Vagina (tissue), 2 donors: ENCODE measurements around the gene PLXDC1.

ENCODE experiments used
- POLR2AphosphoS5 ChIP-seq, 2 donors: sonication (generic); formaldehyde crosslinking; IDR thresholded peaks; one replicate each; pipeline ENCODE4 v1.9.0; 2017; ENCODE audit warnings: antibody characterized with exemption in 2 of 2, mild to moderate bottlenecking in 2 of 2, low read depth in 1 of 2; ENCODE audit not compliant: insufficient read depth in 1 of 2
- TF ChIP-seq, protein P1 (sequence below), 3 experiments: fragments of 450-650 bp in 2 of 3; fragments of 200-600 bp in 1 of 3; sonication (generic) in 1 of 3; IDR thresholded peaks; one replicate each; pipeline ENCODE4 v1.5.1; 2017 to 2019; ENCODE audit warnings: antibody characterized with exemption in 3 of 3, mild to moderate bottlenecking in 2 of 3, moderate library complexity in 2 of 3

DNA sequence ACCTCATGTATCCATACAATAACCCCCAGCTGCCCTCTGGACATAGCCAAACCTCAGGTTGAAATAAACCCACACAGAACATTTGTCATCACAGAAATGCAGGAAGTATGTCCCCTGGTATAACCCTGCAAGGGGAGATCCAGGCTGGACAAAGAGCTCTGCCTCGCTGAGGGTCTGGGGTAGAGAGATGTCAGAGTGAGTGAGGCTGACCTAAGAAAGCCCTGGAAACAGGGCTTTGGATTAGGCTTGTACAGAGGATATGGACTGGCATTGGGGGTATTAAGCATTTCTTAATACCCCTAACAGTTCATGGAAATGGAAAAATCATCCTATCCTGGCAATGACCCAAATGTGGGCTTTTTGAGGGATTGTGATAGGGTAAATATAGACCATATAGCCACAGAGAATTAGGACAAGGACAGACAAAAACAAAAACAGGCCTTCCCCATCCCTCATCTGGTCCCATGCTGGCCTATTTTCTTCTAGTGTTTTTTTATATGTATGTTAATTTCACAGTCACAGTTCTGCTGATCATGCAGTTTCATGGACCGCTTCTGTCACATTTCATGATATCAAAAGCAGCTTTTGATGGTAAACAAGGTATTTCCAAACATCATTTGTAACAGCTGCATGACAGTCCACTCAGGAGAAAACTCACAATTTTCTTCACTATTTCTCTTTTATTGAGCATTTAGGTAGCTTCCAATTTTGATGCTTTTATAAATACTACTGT, 26.1 kb downstream of the PLXDC1 start:
- TF ChIP-seq, protein P1, sequence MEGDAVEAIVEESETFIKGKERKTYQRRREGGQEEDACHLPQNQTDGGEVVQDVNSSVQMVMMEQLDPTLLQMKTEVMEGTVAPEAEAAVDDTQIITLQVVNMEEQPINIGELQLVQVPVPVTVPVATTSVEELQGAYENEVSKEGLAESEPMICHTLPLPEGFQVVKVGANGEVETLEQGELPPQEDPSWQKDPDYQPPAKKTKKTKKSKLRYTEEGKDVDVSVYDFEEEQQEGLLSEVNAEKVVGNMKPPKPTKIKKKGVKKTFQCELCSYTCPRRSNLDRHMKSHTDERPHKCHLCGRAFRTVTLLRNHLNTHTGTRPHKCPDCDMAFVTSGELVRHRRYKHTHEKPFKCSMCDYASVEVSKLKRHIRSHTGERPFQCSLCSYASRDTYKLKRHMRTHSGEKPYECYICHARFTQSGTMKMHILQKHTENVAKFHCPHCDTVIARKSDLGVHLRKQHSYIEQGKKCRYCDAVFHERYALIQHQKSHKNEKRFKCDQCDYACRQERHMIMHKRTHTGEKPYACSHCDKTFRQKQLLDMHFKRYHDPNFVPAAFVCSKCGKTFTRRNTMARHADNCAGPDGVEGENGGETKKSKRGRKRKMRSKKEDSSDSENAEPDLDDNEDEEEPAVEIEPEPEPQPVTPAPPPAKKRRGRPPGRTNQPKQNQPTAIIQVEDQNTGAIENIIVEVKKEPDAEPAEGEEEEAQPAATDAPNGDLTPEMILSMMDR (IDR thresholded peaks at IDR 0.05), result no peak
- TF ChIP-seq POLR2AphosphoS5 (IDR thresholded peaks at IDR 0.05; ENCODE audit: insufficient read depth in 1 of 2, low read depth in 1 of 2), result no peak
